H1 (cell line): ENCODE measurements around the gene TRIM14. TPM values are rescaled to one million over a fixed set of nuclear protein-coding genes. Genes with fewer than 3 reads are reported as not detected.

Experiments used
- CTCF ChIA-PET: fragments of 300-600 bp; sonication (Branson Sonifier 250); formaldehyde crosslinking; loops from one replicate; lab custom pipeline; 2021; ENCODE audit not compliant: partially characterized antibody; lab: Charles Lee
- POLR2A ChIA-PET: fragments of 300-600 bp; sonication (Branson Sonifier 250); formaldehyde crosslinking; loops from one replicate; lab custom pipeline; 2021; ENCODE audit warnings: inconsistent platforms; ENCODE audit not compliant: partially characterized antibody; lab: Charles Lee
- DNase-seq, 2 experiments: peaks; one replicate each; pipeline versions ENCODE4 v3.0.0 to v3.0.0-alpha.2; 2010 to 2022; ENCODE audit warnings: low spot score in 2 of 2, low read depth in 1 of 2, mixed read lengths in 1 of 2
- FAIRE-seq: peaks from 2 replicates; lab custom pipeline; 2011; peaks lifted over from hg19 to GRCh38; lab: Jason Lieb, UNC
- H2AFZ ChIP-seq: 2 replicates; pipeline ENCODE4 v1.8.1; 2012; ENCODE audit warnings: low read length, inconsistent platforms
- H2AK5ac ChIP-seq: 2 replicates; pipeline ENCODE4 v1.6.1; 2013; ENCODE audit warnings: low read depth, low read length
- H2BK120ac ChIP-seq: replicated peaks from 2 replicates; pipeline ENCODE3; 2013; ENCODE audit warnings: low read depth, low read length, inconsistent platforms
- H2BK12ac ChIP-seq: 2 replicates; pipeline ENCODE4 v1.6.1; 2013; ENCODE audit warnings: low read depth, low read length
- H2BK15ac ChIP-seq: 2 replicates; pipeline ENCODE4 v1.6.1; 2013; ENCODE audit warnings: low read length
- H2BK20ac ChIP-seq: 2 replicates; pipeline ENCODE4 v1.6.1; 2013; ENCODE audit warnings: low read length
- H2BK5ac ChIP-seq: 2 replicates; pipeline ENCODE4 v1.6.1; 2013; ENCODE audit warnings: low read depth, low read length
- H3K14ac ChIP-seq: 2 replicates; pipeline ENCODE4 v1.6.1; 2013; ENCODE audit warnings: inconsistent platforms; ENCODE audit not compliant: insufficient read length
- H3K18ac ChIP-seq: 2 replicates; pipeline ENCODE4 v1.6.1; 2013; ENCODE audit warnings: low read length; ENCODE audit errors: extremely low read depth
- H3K23ac ChIP-seq: 2 replicates; pipeline ENCODE4 v1.6.1; 2013; ENCODE audit warnings: inconsistent platforms; ENCODE audit not compliant: insufficient read length
- H3K23me2 ChIP-seq: 2 replicates; pipeline ENCODE4 v1.6.1; 2013; ENCODE audit warnings: low read depth, low read length
- H3K27ac ChIP-seq: 2 replicates; pipeline ENCODE4 v1.6.1; 2011; ENCODE audit warnings: low read depth, low read length, inconsistent platforms
- H3K27me3 ChIP-seq, 4 experiments: replicated peaks in 1 of 4; 1 replicate in 1 of 4; 2 replicates in 3 of 4; pipeline versions ENCODE4 v1.6.1 to v1.8.1; 2011 to 2013; ENCODE audit warnings: low read length in 3 of 4, mild to moderate bottlenecking in 3 of 4, inconsistent platforms in 2 of 4, mixed read lengths in 2 of 4, moderate library complexity in 1 of 4; ENCODE audit not compliant: control insufficient read depth in 3 of 4, insufficient read depth in 3 of 4; ENCODE audit errors: extremely low read depth in 1 of 4
- H3K36me3 ChIP-seq, 4 experiments: 2 replicates each; pipeline versions ENCODE4 v1.6.1 to v1.8.1; 2011 to 2013; ENCODE audit warnings: mild to moderate bottlenecking in 4 of 4, low read length in 3 of 4, moderate library complexity in 2 of 4, control low read depth in 1 of 4, inconsistent platforms in 1 of 4; ENCODE audit not compliant: insufficient read depth in 4 of 4, control insufficient read depth in 2 of 4
- H3K4ac ChIP-seq: replicated peaks from 2 replicates; pipeline ENCODE3; 2013; ENCODE audit warnings: low read length, low read depth, mixed read lengths, inconsistent platforms; ENCODE audit not compliant: insufficient read length
- H3K4me1 ChIP-seq, 4 experiments: replicated peaks in 1 of 4; 1 replicate in 1 of 4; 2 replicates in 3 of 4; pipeline versions ENCODE4 v1.6.1 to v1.8.1; 2011 to 2013; ENCODE audit warnings: low read length in 3 of 4, inconsistent platforms in 2 of 4, mixed read lengths in 1 of 4; ENCODE audit not compliant: insufficient read depth in 4 of 4, control insufficient read depth in 3 of 4
- H3K4me2 ChIP-seq, 2 experiments: 2 replicates each; pipeline versions ENCODE4 v1.6.1 to v1.8.1; 2011 to 2013; ENCODE audit warnings: low read depth in 2 of 2, low read length in 2 of 2, control low read depth in 1 of 2, inconsistent platforms in 1 of 2, mild to moderate bottlenecking in 1 of 2; ENCODE audit not compliant: insufficient read depth in 1 of 2
- H3K4me3 ChIP-seq, 4 experiments: fragments of 200-600, 300-600 bp in 1 of 4; sonication (generic), shearing (Covaris generic), sonication (Bioruptor Twin) in 1 of 4; 2 replicates each; pipeline versions ENCODE4 v1.5.1 to v1.8.1; 2011 to 2016; ENCODE audit warnings: low read length in 4 of 4, low read depth in 3 of 4, control low read depth in 2 of 4, inconsistent platforms in 2 of 4, mild to moderate bottlenecking in 2 of 4, mixed read lengths in 1 of 4, moderate library complexity in 1 of 4; ENCODE audit not compliant: insufficient read depth in 2 of 4; ENCODE audit errors: extremely low read depth in 1 of 4
- H3K56ac ChIP-seq: replicated peaks from 2 replicates; pipeline ENCODE3; 2013; ENCODE audit warnings: low read depth, mild to moderate bottlenecking, mixed read lengths, low read length, inconsistent platforms; ENCODE audit not compliant: insufficient read length
- H3K79me1 ChIP-seq: 2 replicates; pipeline ENCODE4 v1.6.1; 2013; ENCODE audit warnings: low read depth, low read length, control low read depth
- H3K79me2 ChIP-seq, 2 experiments: 2 replicates each; pipeline versions ENCODE4 v1.6.1 to v1.8.1; 2012 to 2013; ENCODE audit warnings: low read length in 2 of 2, mild to moderate bottlenecking in 2 of 2, inconsistent platforms in 1 of 2; ENCODE audit not compliant: insufficient read depth in 2 of 2, control insufficient read depth in 1 of 2
- H3K9ac ChIP-seq, 4 experiments: replicated peaks in 1 of 4; 1 replicate in 1 of 4; 2 replicates in 3 of 4; pipeline versions ENCODE4 v1.6.1 to v1.8.1; 2011 to 2013; ENCODE audit warnings: low read depth in 3 of 4, low read length in 3 of 4, control low read depth in 2 of 4, mild to moderate bottlenecking in 2 of 4, moderate library complexity in 2 of 4, inconsistent platforms in 1 of 4; ENCODE audit errors: extremely low read depth in 1 of 4
- H3K9me3 ChIP-seq, 2 experiments: 2 replicates each; pipeline versions ENCODE4 v1.6.1 to v1.8.1; 2012 to 2013; ENCODE audit warnings: mild to moderate bottlenecking in 2 of 2, moderate library complexity in 2 of 2, control low read depth in 1 of 2, inconsistent platforms in 1 of 2, low read depth in 1 of 2, low read length in 1 of 2, mixed read lengths in 1 of 2; ENCODE audit not compliant: insufficient read depth in 2 of 2
- H4K20me1 ChIP-seq, 2 experiments: replicated peaks in 1 of 2; 2 replicates each; pipeline versions ENCODE3 to v1.8.1; 2011 to 2013; ENCODE audit warnings: inconsistent platforms in 2 of 2, low read length in 2 of 2, mild to moderate bottlenecking in 1 of 2; ENCODE audit not compliant: insufficient read depth in 2 of 2, control insufficient read depth in 1 of 2
- H4K5ac ChIP-seq: 2 replicates; pipeline ENCODE4 v1.6.1; 2013; ENCODE audit warnings: low read length, low read depth, mixed read lengths, inconsistent platforms; ENCODE audit not compliant: insufficient read length
- H4K8ac ChIP-seq: 2 replicates; pipeline ENCODE4 v1.8.0; 2013; ENCODE audit warnings: mild to moderate bottlenecking, moderate library complexity, low read length, inconsistent platforms; ENCODE audit not compliant: insufficient read depth; ENCODE audit errors: extremely low read depth
- H4K91ac ChIP-seq: replicated peaks from 2 replicates; pipeline ENCODE3; 2013; ENCODE audit warnings: low read length, mixed read lengths, inconsistent platforms; ENCODE audit not compliant: insufficient read length
- GTF2F1 ChIP-seq: IDR thresholded peaks from 2 replicates; pipeline ENCODE4 v1.6.1; 2012; ENCODE audit warnings: low read depth, low read length, improper control_type of control experiment, borderline replicate concordance
- MAFK ChIP-seq: IDR thresholded peaks from 2 replicates; pipeline ENCODE4 v1.6.1; 2012; ENCODE audit warnings: low read depth, mild to moderate bottlenecking, improper control_type of control experiment, low read length
- RNF2 ChIP-seq: fragments of 200-900, 300-1000 bp; sonication (generic); IDR thresholded peaks from 2 replicates; pipeline ENCODE4 v1.7.1; 2016; ENCODE audit warnings: borderline replicate concordance, low read depth, mild to moderate bottlenecking, antibody characterized with exemption, low read length; ENCODE audit not compliant: poor library complexity, severe bottlenecking; ENCODE audit errors: missing control alignments
- SIN3A ChIP-seq, 2 experiments: IDR thresholded peaks in 1 of 2; conservative IDR thresholded peaks in 1 of 2; 2 replicates each; pipeline ENCODE4 v1.6.1; 2011 to 2012; ENCODE audit warnings: low read length in 2 of 2, improper control_type of control experiment in 1 of 2, low read depth in 1 of 2, mild to moderate bottlenecking in 1 of 2
- SIX5 ChIP-seq: IDR thresholded peaks from 2 replicates; pipeline ENCODE4 v1.6.1; 2011; ENCODE audit warnings: mild to moderate bottlenecking, low read depth, low read length
- SP4 ChIP-seq: IDR thresholded peaks from 2 replicates; pipeline ENCODE4 v1.6.1; 2012; ENCODE audit warnings: low read length, inconsistent platforms
- WGBS, 2 experiments: shearing (Covaris generic) in 1 of 2; methylation state at CpG; one replicate each; pipeline versions ENCODE4 v1.1.6 to v1.1.7; 2013 to 2015; ENCODE audit warnings: low lambda C conversion rate in 2 of 2, mixed read lengths in 2 of 2, inconsistent platforms in 1 of 2, low coverage in 1 of 2, missing lambda C conversion rate in 1 of 2; ENCODE audit not compliant: insufficient replicate concordance in 2 of 2, insufficient coverage in 1 of 2, insufficient read length in 1 of 2; ENCODE audit errors: extremely low coverage in 1 of 2, missing lambda C conversion rate in 1 of 2; 5-methylcytosine and 5-hydroxymethylcytosine counted together
- polyA plus RNA-seq, 7 experiments: library from polyadenylated mRNA; depleted of rRNA in 3 of 7; stranded (reverse) in 5 of 7; unstranded in 2 of 7; fragments of >200 nt in 5 of 7; fragments of 200-250 nt in 2 of 7; gene quantifications; 1 replicate in 5 of 7; 2 replicates in 1 of 7; 4 replicates in 1 of 7; pipeline versions ENCODE4 v1.2.1 to v1.2.3, GENCODE V29; 2011 to 2013; ENCODE audit warnings: missing spikeins in 2 of 7, mixed read lengths in 2 of 7
- total RNA-seq: library from RNA; stranded (reverse); fragmentation: NEBNext Ultra II Directional; extraction: Animal tissue kit (Norgen Biotek cat#: 25700); gene quantifications from 2 replicates; pipeline ENCODE4 v1.2.1, GENCODE V29; 2021

TRIM14 gene
- total and polyA plus RNA-seq, 2 of the 8 experiments (the other 6 are each of a cell fraction or from before 2014, with no cell fraction given) = 9.2 to 19.4 TPM

DNA sequence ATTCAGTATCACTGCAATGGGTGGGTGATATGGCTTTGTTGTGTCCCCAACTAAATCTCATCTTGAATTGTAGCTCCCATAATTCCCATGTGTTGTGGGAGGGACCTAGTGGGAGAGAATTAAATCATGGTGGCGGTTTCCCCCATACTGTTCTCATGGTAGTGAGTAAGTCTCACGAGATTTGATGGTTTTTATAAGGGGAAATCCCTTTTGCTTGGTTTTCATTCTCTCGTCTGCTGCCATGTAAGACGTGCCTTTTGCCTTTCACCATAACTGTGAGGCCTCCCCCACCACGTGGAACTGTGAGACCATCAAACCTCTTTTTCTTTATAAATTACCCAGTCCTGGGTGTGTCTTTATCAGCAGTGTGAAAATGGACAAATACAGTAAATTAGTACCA lies 72.0 kb downstream of the TRIM14 start:
- no peaks in the 10 kb centered on the region for H3K79me1 ChIP-seq
- 84% methylated on average over 5 of the region's 5 CpGs; no CpG with 5 or more reads in 1 of the 2 experiments for WGBS, 2 experiments

More for the DNA sequence above, 72.0 kb downstream of the TRIM14 start:
- no peak overlapping the region for H2BK12ac ChIP-seq
- no peaks in the 10 kb centered on the region for H3K4me1 ChIP-seq
- no peak overlapping the region for H3K9ac ChIP-seq
- no peak overlapping the region for H2BK20ac ChIP-seq
- H4K20me1 ChIP-seq = no peaks in the 10 kb centered on the region
- no peak for FAIRE-seq
- no peak overlapping the region for H2AK5ac ChIP-seq
- no peak overlapping the region for H4K5ac ChIP-seq
- no peak for DNase-seq
- no peak overlapping the region for H4K91ac ChIP-seq
- H3K79me2 ChIP-seq = no peaks in the 10 kb centered on the region
- H3K4me3 ChIP-seq = no peak overlapping the region
- POLR2A ChIA-PET = interaction anchor here (1.0 kb wide), 1 partner anchor 10 kb away, joined by 4 read pairs; the partner anchor contains the start of gene NANS
- H3K9me3 ChIP-seq = no peaks in the 10 kb centered on the region
- H2BK120ac ChIP-seq = no peak overlapping the region
- H3K18ac ChIP-seq = no peak overlapping the region
- H3K27ac ChIP-seq = no peak overlapping the region
- H2AFZ ChIP-seq = no peak overlapping the region
- no peak overlapping the region for H3K4me2 ChIP-seq
- no peaks in the 10 kb centered on the region; a peak in 2 of 7 replicates for H3K27me3 ChIP-seq
- no peak overlapping the region for H4K8ac ChIP-seq
- no peaks in the 10 kb centered on the region for H3K36me3 ChIP-seq
- no peak for TF ChIP-seq SIX5
- TF ChIP-seq SP4 = no peak
- TF ChIP-seq SIN3A (conservative IDR thresholded peaks at IDR 0.05 in 1 of 2, IDR thresholded peaks at IDR 0.05 in 1 of 2; ENCODE audit: low read depth in 1 of 2, low read length in 2 of 2) = no peak
- TF ChIP-seq RNF2 = no peak
- no peak for TF ChIP-seq GTF2F1
- no peak for TF ChIP-seq MAFK
- TF ChIP-seq, all 59 proteins: peak for 0
- Histone ChIP-seq H3K23ac (no peak overlapping the region), H2BK15ac (no peak overlapping the region), H3K14ac (no peak overlapping the region), H3K23me2 (no peaks in the 10 kb centered on the region), H2BK5ac (no peak overlapping the region), H3K56ac (no peak overlapping the region), H3K4ac (no peak overlapping the region)
- CTCF ChIA-PET = interaction anchor here (1.2 to 1.6 kb wide), 4 partner anchors 9 to 157 kb away, joined by 3 to 9 read pairs (median 4); partner anchors contain the start of genes ANP32B and NANS
